ENCODE data around the gene BRF1.
"Not testable (repeated sequence)": the region's sequence is repeated elsewhere in the genome, so short reads cannot be mapped to it uniquely, and the experiment has no call there.

The BRF1 gene

DNA sequence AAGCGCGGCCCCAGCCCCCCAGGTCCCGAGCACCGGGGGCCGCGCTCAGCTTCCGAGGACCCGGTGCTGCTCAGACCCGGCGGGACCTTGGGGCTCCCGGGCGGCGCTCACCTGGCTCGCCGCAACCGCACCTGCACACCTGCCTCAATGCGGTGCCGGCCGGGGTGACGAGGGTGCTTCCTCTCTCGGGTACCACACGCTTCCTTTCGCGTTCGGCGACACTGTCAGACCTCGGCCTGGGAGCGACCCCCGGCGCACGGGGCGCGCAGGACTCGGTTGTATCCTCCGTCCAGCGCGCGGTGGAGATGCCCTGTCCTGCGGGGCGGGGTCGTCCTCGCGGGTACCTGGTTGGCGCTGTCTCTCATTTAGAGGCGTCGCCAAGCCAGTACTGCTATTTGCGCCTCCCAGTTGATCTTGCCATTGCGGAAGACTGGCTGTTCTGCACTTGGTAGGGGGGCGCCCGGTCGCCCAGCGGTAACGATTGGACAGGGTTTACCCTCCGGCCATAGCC, 14.5 kb upstream of the BRF1 start:
- no peak for DNase-seq

DNA sequence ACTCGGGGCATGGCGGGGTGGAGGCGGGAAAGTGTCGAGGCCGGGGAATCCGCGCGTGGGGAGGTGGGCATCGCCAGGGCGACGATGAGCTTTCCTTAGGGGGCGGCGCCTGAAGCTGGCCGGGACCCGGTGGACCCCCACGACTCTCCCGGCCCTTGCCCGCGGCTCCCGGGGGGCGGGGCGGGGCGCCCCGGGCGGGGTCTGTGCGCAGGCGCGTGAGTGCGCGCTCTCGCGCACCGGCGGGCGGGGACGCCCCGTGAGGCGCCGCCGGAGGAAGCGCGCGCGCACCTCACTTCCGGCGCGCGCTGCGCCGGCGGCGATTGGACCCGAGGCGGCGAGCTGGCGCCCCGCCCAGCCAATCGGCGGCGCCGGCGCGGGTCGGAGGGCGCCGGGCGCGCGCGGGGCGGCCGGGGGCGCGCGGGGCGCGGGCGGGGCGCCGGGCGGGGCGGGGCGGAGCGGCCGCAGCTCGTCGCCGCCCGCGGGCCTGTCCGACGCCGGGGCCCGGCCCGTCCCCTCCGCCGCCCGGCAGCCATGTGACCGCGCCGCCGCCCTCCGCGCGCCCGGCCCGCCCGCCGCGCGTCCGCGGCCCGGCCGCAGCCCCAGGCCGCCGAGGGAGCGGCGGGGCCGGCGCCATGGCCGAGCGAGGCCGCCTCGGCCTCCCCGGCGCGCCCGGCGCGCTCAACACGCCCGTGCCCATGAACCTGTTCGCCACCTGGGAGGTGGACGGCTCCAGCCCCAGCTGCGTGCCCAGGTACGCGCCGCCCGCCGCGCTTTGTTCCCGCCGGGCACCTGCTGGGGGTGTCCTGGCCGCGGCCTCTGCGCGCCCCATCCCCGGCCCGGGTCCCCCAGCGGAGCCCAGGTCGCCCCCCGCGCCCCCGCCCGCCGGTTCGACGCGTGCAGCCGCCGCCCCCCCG, 13.7 kb upstream of the BRF1 start, which contains the start of gene PACS2:
TSS of gene PACS2 (plus strand) at position 462 of the 914 bp plus-strand sequence. CDS start at position 633, 171 bp downstream.
- peak; percentile 23 for DNase-seq

DNA sequence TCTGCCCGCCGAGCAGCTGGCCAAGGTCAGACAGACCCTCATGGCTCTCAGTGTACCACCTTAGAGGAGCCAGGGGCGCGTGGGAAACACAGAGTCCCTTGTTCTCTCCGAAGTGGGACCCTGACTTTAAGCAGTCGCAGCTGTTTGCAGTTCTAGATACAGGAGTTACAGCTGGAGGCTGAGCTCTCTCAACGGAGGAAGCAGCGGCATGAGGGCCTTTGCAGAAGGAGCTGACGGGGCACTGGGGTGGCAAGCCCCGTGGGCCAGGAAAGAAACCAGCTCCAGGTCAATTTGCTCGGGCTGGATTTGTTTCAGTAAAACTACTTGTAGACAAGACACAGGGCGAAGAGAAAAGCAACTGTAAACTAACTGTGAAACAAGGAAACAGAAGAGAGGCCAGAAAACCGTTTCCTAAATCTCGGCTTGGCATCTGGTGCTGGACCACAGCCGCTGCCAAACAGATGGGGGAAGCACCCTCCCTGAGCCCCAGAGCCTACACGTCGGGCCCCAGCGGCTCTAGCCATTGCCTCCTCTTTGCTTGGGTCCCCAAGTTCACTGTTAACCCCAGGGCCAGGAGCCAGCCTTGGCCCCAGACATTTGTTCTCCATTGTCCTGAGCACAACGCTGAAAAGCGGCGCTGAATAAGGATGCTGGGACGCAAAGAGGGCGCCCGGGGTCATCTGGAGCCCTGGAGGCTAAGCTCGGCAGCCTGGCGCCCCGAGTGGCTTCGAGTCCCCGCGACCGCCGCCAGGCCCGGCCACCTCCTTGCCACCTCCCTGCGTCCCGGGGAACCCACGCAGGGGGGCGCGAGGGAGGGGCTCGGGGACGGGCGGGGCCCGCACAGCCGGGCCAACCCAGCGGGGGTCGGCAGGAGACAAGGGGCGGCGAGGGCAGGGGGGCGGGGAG, 12.8 kb upstream of the BRF1 start:
- no peak for DNase-seq

DNA sequence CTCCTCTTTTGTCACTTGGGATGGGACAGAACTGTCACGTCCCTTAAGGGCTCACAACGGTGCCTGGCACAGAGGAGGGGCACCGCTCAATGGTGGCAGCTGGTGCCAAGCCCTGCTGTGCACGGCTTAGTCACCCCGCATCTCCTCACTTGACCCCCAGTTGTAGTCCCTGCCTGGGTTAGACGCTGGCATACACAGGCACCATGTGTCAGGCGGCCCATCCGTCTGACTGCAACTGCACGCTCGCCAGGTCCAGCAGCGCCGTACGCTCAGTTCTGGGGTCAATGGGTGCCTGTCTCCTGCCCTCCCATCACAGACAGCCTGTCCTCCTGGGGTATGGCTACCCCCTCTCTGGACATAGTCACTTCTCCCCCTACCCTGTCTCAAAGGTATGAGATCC, 12.2 kb upstream of the BRF1 start:
- DNase-seq, result no peak

DNA sequence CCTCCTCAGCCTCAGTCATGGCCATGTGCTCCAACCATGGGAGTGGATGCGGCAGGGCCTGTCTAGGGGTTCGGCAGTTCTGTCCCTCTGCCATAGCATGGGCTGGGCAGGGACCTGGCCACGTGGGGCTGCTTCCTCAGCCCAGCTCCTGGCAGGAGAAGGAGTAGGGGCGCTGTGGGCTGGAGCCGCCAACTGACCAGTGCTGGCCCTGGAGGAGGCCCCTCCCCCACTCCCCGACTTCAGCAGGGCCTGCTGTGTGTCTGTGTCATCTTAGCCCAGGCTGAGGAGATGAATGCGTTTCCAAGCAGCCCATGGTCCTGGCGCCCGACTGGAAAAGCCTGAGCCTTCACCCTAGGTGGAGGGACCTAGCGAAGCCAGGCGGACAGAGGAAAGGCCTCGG, 11.0 kb upstream of the BRF1 start:
- no peak for DNase-seq

DNA sequence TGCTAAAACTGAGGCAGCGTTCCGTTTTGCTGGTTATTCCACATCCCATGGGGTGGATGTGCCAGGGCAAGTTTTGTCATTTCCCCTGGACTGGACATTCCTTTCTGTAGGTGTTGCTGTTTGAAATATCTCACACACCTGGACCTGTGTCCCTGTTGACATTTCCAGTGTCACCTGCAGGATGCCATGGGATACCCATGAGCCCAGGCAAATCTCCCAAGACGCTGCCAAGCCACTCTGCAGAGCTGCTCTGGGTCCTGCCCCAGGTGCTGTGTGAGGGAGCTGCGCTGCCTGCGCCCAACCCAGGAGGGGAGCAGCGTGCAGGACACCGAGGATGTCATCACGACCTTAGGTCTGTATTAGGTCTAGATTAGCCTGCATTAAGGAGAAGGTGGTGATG, 8.6 kb upstream of the BRF1 start:
- no peak for DNase-seq

DNA sequence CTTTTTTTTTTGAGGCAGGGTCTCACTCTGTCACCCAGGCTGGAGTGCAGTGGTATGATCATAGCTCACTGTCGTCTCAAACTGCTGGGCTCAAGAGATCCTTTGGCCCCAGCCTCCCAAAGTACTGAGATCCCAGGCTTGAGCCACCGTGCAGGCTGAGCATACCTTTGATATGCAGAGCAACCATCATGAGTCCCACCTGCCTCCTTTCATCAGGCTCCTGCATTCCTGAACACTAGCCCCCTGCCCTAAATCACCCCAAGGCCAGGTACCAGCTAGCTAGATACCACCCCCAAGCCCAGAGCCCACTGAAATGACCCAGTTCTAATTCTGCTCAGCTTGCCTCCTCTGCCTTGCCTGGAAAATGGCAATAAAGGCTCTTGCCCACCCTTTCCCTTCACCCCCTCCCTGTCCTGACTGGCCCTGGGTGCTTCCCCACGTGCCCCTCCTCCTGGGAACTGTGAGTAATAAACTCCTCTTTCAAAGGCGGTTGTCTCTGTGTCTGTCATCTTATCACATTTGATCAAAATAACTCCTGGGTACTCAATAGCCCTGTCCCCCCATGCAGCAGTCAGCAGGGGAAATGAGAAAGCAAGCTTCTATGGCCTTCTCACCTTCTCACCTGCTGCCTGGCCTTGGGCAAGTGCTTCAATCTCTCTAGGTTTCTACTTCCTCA, 6.4 kb upstream of the BRF1 start:
- DNase-seq, result no peak

DNA sequence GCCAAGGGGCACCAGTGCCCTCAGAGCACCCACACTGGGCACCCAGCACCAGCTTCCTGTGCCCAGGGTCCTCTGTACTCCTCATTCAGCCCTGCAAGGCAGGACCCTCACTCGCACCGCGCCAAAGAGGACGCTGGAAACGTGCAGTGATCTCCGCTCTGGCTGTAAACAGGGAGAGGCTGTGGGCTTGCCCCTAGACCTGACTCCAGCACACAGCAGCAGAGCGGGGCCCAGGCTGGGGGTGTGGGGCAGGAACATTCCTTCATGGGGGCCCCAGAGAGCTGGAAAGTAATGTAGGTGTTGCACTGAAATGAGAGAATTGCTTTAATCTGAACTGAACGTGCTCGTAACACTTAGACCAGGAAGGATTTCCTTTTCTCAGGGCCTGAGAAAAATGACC, 5.0 kb upstream of the BRF1 start:
- DNase-seq, result no peak

DNA sequence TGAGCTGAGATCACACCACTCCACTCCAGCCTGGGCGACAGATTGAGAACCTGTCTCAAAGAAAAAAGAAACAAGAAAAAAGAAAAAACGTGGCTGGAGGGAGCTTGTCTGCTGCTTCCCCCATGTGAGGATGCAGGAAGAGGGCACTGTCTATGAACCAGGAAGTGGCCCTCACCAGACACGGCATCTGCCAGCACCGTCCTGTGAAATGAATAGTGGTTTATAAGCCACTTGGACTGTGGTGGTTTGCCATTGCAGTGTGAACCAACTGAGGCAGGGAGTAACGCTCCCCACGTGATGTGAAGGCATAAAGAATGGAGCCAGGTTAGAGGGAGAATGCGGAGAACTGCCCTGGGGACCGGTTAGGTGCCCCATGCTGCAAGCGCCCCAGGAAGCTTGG, 4.5 kb upstream of the BRF1 start:
- no peak for DNase-seq

DNA sequence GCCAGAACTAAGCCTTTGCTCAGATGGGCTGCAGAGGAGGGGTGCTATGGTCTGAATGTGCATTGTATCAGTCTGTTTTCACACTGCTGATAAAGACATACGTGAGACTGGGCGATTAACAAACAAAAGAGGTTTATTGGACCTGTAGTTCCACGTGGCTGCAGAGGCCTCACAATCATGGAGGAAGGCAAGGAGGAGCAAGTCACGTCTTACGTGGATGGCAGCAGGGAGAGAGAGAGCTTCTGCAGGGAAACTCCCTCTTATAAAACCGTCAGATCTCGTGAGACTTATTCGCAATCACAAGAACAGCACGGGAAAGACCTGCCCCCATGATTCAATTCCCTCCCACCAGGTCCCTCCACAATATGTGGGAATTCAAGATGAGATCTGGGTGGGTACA, 3.8 kb upstream of the BRF1 start:
- no peak for DNase-seq

DNA sequence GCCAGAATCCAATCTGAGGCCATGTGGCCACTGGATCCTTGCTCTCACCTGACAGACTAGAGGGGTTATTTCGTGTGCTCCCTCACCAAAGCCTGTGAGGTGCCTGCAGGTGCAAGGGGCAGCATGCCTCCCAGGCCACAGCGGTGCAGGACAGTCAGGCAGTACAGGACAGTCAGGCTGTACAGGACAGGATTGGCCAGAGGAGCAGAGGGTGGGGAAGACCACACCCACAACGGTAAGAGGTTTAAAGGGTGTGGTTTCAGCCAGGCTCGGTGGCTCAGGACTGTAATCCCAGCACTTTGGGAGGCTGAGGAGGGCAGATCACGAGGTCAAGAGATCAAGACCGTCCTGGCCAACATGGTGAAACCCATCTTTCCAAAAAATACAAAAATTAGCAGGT, 3.1 kb upstream of the BRF1 start:
- no peak for DNase-seq

DNA sequence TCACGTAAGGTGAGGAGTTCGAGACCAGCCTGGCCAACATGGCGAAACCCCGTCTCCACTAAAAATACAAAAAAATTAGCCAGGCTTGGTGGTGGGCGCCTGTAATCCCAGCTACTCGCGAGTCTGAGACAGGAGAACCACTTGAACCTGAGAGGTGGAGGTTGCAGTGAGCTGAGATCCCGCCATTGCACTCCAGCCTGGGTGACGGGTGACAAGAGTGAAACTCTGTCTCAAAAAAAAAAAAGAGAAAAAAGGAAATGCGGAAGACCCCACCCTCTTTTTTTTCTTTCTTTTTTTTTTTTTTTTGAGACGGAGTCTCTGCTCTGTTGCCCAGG, 1.1 kb upstream of the BRF1 start:
- DNase-seq, result not testable (repeated sequence)

DNA sequence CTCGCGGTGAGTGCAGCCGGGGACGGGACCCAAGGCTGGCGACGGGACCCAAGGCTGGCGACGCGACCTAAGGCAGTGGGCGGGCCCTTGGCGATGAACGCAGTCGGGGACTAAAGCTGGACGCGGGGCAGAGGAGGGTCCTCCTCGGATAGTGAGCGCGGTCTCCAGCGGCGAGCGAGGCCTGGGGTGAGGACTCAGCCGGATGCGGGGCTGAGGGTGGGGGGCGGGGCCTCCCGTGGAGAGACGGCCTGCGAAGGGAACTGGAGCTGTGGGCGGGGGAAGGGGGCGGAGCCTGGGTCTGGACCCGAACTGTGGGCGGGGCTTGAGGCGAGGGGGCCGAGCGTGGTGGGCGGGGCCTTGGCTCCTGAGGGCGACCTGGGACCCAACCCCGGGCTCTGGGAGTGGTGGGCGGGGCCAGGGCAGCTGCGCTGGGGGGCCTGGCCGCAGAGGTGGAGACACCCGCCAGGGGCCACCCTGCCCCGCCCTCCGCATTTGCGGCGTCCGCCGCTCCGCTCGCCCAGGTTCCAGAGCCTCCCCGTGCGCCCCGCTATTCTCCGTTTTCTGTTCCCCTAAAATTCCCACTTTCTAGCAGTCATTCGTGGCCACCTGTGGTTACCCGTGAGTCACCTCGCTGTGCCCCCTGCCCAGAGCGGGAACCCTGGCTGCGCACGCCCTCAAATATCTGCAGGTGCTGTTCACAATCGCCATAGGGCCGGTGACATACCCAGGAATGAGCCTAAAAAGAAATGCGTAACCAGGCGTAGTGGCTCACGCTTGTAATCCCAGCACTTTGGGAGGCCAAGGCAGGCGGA, 508 bp upstream of the BRF1 start:
- peak; percentile 87 for DNase-seq

DNA sequence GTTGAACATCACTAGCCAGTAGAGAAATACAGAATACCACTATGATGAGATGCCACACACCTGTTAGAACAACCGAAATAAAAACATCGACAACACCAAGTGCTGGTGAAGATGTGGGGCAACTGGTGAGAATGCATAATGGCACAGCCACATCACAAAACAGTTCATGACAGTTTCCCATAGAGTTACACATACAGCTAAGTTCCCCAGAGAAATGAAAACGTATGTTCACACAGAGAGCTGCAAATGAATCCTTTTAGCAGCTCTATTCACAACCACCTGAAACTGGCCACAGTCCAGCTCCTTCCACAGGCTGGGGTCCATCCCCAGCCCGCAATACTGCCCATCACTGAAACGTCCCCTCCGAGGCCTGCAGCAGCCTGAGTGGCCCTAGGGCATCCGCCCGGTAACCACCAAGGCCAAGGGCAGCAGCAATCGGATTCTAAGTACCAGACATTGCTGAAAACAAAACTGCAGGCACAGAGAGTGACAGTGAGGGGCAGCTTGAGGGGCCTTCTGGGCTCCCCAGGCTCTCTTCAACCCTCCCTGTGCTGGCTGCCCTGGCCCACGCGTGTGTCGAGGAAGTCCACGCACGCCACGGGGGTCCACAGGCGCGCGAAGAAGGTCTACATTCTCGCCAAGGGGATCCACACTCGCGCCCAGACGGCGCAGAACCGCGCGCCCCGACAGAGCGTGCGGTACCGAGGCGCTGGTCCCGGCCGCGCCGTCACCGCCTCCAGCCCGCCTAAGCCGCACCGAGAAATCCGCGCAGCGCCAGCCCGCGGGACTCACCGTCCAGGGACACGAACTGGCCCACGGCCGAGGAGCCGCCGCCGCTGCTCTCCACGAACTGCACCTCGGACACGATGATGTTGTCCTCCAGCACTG, 903 bp downstream of the BRF1 start:
- DNase-seq, result no peak

DNA sequence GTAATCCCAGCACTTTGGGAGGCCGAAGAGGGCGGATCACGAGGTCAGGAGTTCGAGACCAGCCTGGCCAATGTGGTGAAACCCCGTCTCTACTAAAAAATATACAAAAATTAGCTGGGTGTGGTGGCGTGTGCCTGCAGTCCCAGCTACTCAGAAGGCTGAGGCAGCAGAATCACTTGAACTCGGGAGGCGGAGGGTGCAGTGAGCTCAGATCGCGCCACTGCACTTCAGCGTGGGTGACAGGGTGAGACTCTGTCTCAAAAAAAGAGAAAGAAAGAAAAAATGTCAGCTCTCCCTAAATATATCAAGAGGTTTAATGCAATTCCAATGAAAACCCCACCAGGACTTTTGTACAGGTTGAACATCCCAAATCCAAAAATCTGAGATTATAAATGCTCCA, 3.5 kb downstream of the BRF1 start:
- not testable (repeated sequence) for DNase-seq

DNA sequence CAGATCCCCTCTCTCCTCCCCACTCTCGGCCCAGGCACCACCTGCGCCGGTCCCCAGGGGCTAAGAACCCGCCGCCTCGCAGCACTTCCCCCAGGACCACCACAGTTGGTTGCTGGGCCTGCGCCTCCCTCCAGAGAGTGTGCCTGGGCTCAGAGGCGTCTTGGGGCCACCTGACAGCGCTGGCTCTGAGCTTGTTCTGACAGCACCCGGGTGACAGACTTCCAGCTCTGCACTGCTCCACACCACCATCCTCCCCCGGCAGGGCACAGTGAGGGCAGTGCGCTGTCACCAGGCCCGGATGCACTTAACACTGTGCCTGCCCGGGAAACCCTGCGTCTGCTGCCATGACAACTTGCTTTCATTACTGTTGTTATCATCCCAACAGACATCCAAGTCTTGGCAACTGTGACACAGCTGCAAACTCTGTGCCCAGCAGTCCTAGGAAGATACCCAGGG, 6.6 kb downstream of the BRF1 start:
- peak; percentile 38 for DNase-seq

DNA sequence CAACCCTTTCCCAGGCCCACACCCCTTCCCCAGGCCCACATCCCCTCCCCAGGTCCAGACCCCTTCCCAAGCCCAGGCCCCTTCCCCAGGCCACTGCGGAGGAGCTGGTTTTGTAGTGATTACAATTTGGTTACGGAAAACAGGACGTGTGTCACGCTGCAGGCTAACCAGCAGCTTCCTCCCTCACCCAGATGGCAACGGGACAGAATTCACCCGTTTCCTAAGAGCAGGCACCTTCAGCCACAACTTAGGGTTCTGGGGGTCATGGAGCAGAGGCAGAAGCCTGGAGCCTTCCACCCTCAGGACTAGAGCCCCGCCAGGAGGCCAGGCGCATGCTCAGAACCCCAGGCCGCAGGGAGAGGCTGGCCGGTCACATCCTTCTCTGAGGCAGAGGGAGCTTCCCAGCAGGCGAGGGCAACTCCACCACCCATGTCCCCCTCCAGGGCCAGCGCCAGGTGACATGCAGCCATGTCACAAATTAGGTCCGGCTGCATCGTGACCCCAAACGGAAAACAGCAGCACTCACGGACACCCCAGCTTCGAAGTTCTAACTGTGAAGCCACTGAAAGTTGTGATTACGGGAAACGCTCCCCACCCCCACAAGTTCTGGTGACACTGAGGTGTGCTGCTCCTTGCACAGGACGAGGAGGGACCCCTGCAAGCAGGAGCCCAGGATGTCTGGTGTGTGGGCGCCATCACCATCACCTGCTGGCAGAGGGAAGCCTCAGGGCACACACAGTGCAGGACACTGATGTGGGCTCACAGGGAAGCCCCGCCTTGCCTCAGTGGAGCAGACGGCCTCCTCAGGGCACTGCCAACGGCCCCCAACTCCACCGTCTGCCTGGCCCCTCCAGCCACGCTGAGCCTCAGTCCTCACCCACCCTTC, 7.7 kb downstream of the BRF1 start:
- no peak for DNase-seq

DNA sequence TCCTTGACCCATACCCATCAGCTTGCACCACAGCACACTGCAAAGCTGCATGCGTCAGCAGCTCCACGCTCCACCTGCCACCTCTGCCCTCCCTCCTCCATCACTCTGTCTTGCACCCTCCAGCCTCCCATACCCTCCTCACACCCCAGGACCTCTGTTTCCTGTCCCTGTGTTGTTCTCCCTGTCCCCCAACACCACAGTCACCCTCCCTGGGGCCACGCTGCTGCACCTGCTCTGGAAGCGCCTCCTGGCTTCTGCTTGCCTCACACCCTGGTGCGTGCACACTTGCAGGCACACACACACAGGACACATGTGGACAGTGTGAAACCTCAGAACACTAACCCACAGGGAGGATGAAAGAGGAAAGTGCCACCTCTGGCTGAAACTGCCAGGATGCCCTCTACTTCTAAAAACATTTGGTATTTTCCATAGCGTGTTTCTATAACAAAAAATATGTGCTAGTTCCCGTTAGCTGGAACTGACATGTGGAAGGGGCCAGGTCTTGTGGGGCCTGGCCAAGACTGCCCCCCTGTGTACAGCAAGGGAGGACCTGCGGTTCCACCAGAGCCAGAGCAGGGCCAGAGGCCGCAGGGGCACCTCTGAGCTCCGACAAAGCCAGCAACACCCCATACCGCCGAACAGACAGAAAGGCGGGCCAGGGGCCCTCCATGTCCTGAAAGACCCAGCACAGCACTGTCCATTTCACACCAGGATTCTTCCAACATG, 10.0 kb downstream of the BRF1 start:
- DNase-seq, result no peak

DNA sequence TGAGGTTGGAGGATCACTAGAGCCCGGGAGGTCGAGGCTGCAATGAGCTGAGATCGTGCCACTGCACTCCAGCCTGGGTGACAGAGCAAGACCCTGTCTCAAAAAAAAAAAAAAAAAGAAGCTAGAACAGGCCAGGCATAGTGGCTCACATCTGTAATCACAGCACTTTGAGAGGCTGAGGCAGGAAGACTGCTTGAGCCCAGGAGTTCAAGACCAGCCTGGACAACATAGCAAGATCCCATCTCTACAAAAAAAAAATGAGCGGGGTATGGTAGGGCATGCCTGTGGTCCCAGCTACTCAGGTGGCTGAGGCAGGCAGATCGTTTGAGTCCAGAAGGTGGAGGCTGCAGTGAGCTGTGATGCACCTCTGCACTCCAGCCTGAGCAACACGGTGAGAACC, 11.9 kb downstream of the BRF1 start:
- not testable (repeated sequence) for DNase-seq

Data from NCI-H1417 treated with DMSO at 0.1 percent for 48 hours (cell line).